Brain microvascular endothelial cell (primary cell): ENCODE results near the gene DNMT3B.

Source experiments
- DNase-seq: peaks from one replicate; pipeline ENCODE4 v3.0.0-alpha.2; 2020
- H3K27ac ChIP-seq: fragments of 250-450 bp; sonication (Bioruptor Pico); 2 replicates; pipeline ENCODE4 v1.5.1; 2020; ENCODE audit warnings: mild to moderate bottlenecking, moderate library complexity
- H3K27me3 ChIP-seq: fragments of 250-450 bp; sonication (Bioruptor Pico); replicated peaks from 2 replicates; pipeline ENCODE4 v1.5.1; 2020; ENCODE audit warnings: mild to moderate bottlenecking
- H3K36me3 ChIP-seq: fragments of 250-450 bp; sonication (Bioruptor Pico); replicated peaks from 2 replicates; pipeline ENCODE4 v1.5.1; 2020; ENCODE audit warnings: mild to moderate bottlenecking
- H3K4me3 ChIP-seq: 2 replicates; pipeline ENCODE4 v1.5.1; 2011; ENCODE audit warnings: low read depth, mild to moderate bottlenecking, control low read depth, low read length, moderate library complexity
- in situ Hi-C: cut with HindIII; loops from 2 replicates; pipeline ENCODE4 v1.10.0; 2017; ENCODE audit warnings: low sequenced_read_pairs, low pct_ligation_motif_present
- TF ChIP-seq, protein P1 (sequence below): IDR thresholded peaks from 2 replicates; pipeline ENCODE4 v1.5.1; 2011; ENCODE audit warnings: low read depth, mild to moderate bottlenecking, moderate library complexity, low read length, control low read depth, inconsistent platforms; ENCODE audit errors: missing control alignments

The DNMT3B gene

DNA sequence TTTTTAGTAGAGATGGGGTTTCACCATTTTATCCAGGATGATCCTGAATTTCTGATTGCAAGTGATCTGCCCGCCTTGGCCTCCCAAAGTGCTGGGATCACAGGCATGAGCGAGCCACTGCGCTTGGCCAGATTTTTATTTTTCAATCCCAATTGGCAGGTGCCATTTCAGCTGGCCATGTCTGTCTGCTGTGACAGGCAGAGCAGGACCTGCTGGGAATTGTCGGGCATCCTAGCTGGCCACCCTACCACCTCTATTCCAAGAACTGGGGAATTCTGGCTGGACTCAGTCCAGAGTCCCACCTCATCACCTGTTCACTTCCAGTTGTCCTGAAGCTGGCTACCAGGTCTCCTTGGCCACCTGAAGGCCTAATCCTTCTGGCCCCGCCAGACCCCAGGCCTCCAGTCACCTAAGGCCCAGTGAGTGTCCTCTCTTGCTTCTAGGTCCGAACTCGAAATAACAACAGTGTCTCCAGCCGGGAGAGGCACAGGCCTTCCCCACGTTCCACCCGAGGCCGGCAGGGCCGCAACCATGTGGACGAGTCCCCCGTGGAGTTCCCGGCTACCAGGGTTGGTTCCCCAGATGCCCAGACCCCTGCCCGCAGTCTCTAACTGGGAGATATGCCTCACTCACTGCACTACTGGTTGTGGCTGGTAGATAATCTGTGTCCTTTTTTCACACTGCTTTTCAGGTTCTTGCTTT, 24.0 kb downstream of the DNMT3B start:
- in situ Hi-C loops, result no loop called here
- TF ChIP-seq, protein P1, sequence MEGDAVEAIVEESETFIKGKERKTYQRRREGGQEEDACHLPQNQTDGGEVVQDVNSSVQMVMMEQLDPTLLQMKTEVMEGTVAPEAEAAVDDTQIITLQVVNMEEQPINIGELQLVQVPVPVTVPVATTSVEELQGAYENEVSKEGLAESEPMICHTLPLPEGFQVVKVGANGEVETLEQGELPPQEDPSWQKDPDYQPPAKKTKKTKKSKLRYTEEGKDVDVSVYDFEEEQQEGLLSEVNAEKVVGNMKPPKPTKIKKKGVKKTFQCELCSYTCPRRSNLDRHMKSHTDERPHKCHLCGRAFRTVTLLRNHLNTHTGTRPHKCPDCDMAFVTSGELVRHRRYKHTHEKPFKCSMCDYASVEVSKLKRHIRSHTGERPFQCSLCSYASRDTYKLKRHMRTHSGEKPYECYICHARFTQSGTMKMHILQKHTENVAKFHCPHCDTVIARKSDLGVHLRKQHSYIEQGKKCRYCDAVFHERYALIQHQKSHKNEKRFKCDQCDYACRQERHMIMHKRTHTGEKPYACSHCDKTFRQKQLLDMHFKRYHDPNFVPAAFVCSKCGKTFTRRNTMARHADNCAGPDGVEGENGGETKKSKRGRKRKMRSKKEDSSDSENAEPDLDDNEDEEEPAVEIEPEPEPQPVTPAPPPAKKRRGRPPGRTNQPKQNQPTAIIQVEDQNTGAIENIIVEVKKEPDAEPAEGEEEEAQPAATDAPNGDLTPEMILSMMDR, result no peak
- no peaks in the 10 kb centered on the region for H3K27me3 ChIP-seq
- H3K27ac ChIP-seq, result no peak overlapping the region
- no peaks in the 10 kb centered on the region for H3K36me3 ChIP-seq
- H3K4me3 ChIP-seq, result no peak overlapping the region
- DNase-seq, result no peak

DNA sequence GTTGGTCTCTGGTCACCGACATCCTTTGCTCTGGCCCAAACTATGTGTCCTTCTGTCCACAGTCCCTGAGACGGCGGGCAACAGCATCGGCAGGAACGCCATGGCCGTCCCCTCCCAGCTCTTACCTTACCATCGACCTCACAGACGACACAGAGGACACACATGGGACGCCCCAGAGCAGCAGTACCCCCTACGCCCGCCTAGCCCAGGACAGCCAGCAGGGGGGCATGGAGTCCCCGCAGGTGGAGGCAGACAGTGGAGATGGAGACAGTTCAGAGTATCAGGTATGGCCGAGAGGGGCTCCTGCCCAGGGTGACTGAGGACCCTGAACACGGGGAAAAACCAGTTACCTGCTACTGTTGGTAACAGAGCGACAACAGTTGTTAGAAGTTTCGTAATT, 25.0 kb downstream of the DNMT3B start:
- H3K4me3 ChIP-seq, result no peak overlapping the region
- DNase-seq, result no peak
- no peak overlapping the region for H3K27ac ChIP-seq
- H3K36me3 ChIP-seq, result no peaks in the 10 kb centered on the region
- TF ChIP-seq, protein P1, result no peak
- H3K27me3 ChIP-seq, result no peaks in the 10 kb centered on the region
- in situ Hi-C loops, result no loop called here

DNA sequence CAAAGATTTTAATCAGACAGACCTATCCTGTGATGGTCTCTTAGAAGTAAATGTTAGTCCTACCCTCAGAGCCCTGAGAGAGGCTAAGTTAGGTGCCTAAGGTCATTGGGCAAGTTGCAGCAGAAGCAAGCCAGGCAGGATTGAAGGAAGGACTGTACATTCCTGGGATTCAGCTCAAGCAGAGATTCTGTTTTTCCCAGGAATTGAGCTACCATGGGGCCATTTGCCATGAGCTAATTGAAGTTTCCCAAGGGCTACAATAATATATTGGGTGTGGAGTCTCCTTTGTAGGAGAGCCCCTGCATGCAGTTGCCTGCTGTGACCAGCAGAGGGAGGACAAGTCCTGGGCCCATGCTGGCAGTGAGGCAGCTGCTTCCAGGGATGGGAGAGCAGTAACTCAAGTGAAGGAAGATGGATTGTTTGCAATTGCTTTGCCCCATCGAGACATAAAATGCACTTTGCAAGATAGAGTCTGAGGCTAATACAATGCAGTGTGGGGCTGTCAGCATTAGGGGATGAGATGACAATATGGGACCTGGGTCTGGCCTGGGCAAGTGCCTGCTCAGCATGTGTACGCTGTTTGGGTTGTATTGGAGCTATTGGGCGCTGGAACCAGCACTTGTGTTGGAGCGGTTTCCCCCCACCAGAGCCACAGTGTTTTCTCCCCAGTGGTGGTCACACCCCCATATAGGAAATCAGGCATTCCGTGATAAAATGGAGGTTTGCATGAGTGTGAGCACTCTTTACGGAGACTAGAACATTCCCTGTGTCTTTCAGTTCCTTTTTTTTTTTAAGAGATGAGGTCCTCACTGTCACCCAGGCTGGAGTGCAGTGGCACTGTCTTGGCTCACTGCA, 27.9 kb downstream of the DNMT3B start:
- Histone ChIP-seq H3K4me3 (no peak overlapping the region), H3K27me3 (no peaks in the 10 kb centered on the region), H3K27ac (no peak overlapping the region), H3K36me3 (no peaks in the 10 kb centered on the region)
- TF ChIP-seq, protein P1, result peak; percentile 100
- in situ Hi-C loops, result no loop called here
- peak; percentile 64 for DNase-seq

DNA sequence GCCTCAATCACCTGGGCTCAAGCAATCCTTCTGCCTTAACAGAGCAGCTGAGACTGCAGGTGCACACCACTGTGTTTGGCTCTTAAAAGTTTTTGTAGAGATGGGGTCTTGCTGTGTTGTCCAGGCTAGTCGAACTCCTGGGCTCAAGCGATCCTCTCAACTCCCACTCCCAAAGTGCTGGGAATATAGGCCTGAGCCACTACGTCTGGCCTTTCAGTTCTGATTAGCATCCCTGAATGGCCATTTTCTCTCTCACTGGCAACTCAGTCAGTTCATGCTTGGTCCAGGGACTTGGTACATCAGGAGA, 28.5 kb downstream of the DNMT3B start:
- no peak overlapping the region for H3K4me3 ChIP-seq
- in situ Hi-C loops, result no loop called here
- H3K36me3 ChIP-seq, result no peaks in the 10 kb centered on the region
- H3K27me3 ChIP-seq, result no peaks in the 10 kb centered on the region
- no peak for DNase-seq
- no peak overlapping the region for H3K27ac ChIP-seq
- TF ChIP-seq, protein P1, result no peak

DNA sequence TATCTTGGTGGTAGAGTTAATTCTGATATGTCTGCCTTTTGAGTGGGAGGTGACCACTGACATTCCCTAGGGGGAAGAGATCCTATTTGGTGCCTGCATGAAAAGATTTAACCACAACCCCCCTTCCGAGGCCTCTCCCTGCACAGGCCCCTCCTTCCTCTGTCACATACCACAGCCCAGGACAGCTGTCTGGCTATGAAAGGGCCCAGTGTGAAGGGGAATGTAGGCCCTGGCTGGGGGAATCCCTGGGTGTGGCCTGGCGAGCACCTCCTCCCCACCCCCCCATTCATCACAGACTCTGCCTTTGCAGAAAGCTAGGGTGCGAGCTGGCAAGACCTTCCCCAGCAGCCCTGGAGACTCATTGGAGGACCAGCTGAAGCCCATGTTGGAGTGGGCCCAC, 30.1 kb downstream of the DNMT3B start:
- no peak overlapping the region for H3K4me3 ChIP-seq
- no peak overlapping the region for H3K27ac ChIP-seq
- TF ChIP-seq, protein P1, result no peak
- in situ Hi-C loops, result no loop called here
- DNase-seq, result peak; percentile 38
- H3K36me3 ChIP-seq, result no peaks in the 10 kb centered on the region
- no peaks in the 10 kb centered on the region for H3K27me3 ChIP-seq
